ENCODE results near the gene PAX6. TPM values are rescaled to one million over a fixed set of nuclear protein-coding genes. Genes with fewer than 3 reads are reported as not detected.

The PAX6 gene
- total and polyA plus RNA-seq, 2 of the 4 experiments (the other 2 are of a cell fraction): not detected

DNA sequence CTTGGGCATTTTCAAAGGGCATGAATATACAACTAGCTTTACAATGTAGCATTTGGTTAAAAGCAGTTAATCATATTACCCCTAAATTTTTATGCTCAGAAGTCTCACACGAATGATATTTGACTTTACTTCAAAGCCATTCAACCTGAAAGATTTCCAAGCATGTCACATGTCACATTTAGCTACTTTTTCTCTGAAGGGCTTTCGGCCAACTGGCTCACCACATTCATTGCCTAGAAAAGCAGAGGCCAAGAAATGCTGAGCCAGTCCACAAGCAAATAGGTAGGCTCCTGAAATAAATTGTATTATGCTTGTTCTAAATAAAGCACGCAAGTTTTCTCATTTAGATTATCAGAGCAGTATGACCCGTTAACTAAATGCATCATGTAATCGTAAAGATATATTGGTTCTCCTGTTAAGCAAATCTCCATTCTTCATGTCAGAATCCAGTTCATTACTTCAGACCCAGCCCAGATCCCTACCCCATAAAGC is 30.6 kb downstream of the PAX6 start:
- H4K91ac ChIP-seq (ENCODE audit: insufficient read depth, low read depth, low read length): no peak overlapping the region
- dilution Hi-C loops (cut with HindIII; ENCODE audit: low sequenced_read_pairs, unreplicated experiment) (no loop called here), in situ Hi-C loops (cut with MboI; ENCODE audit: low sequenced_read_pairs) (no loop called here), intact Hi-C loops (cut with micrococcal nuclease) (loop anchor here (10.0 kb wide), 1 partner anchor 756 kb away; no protein-coding TSS in a partner anchor)
- no peak for ATAC-seq (ENCODE audit: low read depth)
- H3K9me1 ChIP-seq (ENCODE audit: insufficient read depth, low read length): peaks cover 5% of the 10 kb centered on the region; the same call in 1 of the 2 replicates
- no peak for DNase-seq
- H4K5ac ChIP-seq (ENCODE audit: low read depth, low read length): no peak overlapping the region
- 33% methylated on average over 1 of the region's 5 CpGs; no CpG with 5 or more reads in 1 of the 2 experiments for WGBS, 2 experiments (ENCODE audit: extremely low coverage in 2 of 2, insufficient read length in 1 of 2)
- H3K4me1 ChIP-seq (ENCODE audit: control insufficient read depth, insufficient read depth, low read length): peaks cover 3% of the 10 kb centered on the region
- ChIA-PET CTCF (no interaction called here), POLR2A (ENCODE audit: unreplicated experiment) (no interaction called here)
- H3K9me3 ChIP-seq (ENCODE audit: control insufficient read depth, insufficient read depth, low read length): no peaks in the 10 kb centered on the region
- H3K56ac ChIP-seq (ENCODE audit: extremely low read depth, insufficient read depth, low read length): no peak overlapping the region
- H2BK5ac ChIP-seq (ENCODE audit: low read depth, low read length, poor library complexity, severe bottlenecking): no peak overlapping the region
- H2BK15ac ChIP-seq (ENCODE audit: low read depth, low read length): no peak overlapping the region
- H2AK9ac ChIP-seq (replicated peaks; ENCODE audit: low read depth, low read length, poor library complexity): no peak overlapping the region
- H2AK5ac ChIP-seq (ENCODE audit: low read depth, low read length): no peak overlapping the region
- H3K23ac ChIP-seq (ENCODE audit: low read depth, low read length): no peak overlapping the region
- H3K18ac ChIP-seq (ENCODE audit: low read depth, low read length): no peak overlapping the region
- BruUV-seq (replicated peaks): no TSS peak
- H3K36me3 ChIP-seq (ENCODE audit: control insufficient read depth, insufficient read depth, low read length): no peaks in the 10 kb centered on the region
- no peak overlapping the region for H3K4me2 ChIP-seq (ENCODE audit: low read depth, low read length)
- no peaks in the 10 kb centered on the region for H3K79me1 ChIP-seq (ENCODE audit: low read depth in 1 of 2, low read length in 2 of 2)
- no peaks in the 10 kb centered on the region for H4K20me1 ChIP-seq (ENCODE audit: insufficient read depth, low read length)
- H4K8ac ChIP-seq (ENCODE audit: low read depth in 2 of 2, low read length in 2 of 2): no peak overlapping the region
- H3K9ac ChIP-seq (ENCODE audit: low read depth, low read length): no peak overlapping the region
- TF ChIP-seq, protein P1, sequence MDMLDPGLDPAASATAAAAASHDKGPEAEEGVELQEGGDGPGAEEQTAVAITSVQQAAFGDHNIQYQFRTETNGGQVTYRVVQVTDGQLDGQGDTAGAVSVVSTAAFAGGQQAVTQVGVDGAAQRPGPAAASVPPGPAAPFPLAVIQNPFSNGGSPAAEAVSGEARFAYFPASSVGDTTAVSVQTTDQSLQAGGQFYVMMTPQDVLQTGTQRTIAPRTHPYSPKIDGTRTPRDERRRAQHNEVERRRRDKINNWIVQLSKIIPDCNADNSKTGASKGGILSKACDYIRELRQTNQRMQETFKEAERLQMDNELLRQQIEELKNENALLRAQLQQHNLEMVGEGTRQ (IDR thresholded peaks at IDR 0.05; ENCODE audit: low read depth, low read length): no peak
- TF ChIP-seq CEBPB (IDR thresholded peaks at IDR 0.05; ENCODE audit: low read depth, low read length): no peak
- TF ChIP-seq, protein P2, sequence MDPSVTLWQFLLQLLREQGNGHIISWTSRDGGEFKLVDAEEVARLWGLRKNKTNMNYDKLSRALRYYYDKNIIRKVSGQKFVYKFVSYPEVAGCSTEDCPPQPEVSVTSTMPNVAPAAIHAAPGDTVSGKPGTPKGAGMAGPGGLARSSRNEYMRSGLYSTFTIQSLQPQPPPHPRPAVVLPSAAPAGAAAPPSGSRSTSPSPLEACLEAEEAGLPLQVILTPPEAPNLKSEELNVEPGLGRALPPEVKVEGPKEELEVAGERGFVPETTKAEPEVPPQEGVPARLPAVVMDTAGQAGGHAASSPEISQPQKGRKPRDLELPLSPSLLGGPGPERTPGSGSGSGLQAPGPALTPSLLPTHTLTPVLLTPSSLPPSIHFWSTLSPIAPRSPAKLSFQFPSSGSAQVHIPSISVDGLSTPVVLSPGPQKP (IDR thresholded peaks at IDR 0.05; ENCODE audit: borderline replicate concordance, low read depth, low read length): no peak
- no peak for TF ChIP-seq MAFK (IDR thresholded peaks at IDR 0.05; ENCODE audit: low read depth, low read length)
- no peak for TF ChIP-seq BHLHE40 (IDR thresholded peaks at IDR 0.05; ENCODE audit: low read depth, low read length)
- TF ChIP-seq SMC3 (IDR thresholded peaks at IDR 0.05; ENCODE audit: low read depth, low read length): no peak
- TF ChIP-seq RAD21 (IDR thresholded peaks at IDR 0.05; ENCODE audit: low read length): no peak
- no peak for TF ChIP-seq RFX5 (IDR thresholded peaks at IDR 0.05; ENCODE audit: low read depth, low read length)
- TF ChIP-seq RCOR1 (IDR thresholded peaks at IDR 0.05; ENCODE audit: insufficient replicate concordance, low read length): no peak
- TF ChIP-seq MXI1 (IDR thresholded peaks at IDR 0.05; ENCODE audit: borderline replicate concordance, low read depth, low read length): no peak
- TF ChIP-seq POLR2A (IDR thresholded peaks at IDR 0.05; ENCODE audit: low read depth, low read length): no peak
- no peak for TF ChIP-seq CHD1 (IDR thresholded peaks at IDR 0.05; ENCODE audit: low read depth, low read length)
- TF ChIP-seq FOS (IDR thresholded peaks at IDR 0.05; ENCODE audit: low read depth, low read length): no peak
- TF ChIP-seq NFE2L2 (IDR thresholded peaks at IDR 0.05; ENCODE audit: low read depth, low read length): no peak
- TF ChIP-seq, protein P3, sequence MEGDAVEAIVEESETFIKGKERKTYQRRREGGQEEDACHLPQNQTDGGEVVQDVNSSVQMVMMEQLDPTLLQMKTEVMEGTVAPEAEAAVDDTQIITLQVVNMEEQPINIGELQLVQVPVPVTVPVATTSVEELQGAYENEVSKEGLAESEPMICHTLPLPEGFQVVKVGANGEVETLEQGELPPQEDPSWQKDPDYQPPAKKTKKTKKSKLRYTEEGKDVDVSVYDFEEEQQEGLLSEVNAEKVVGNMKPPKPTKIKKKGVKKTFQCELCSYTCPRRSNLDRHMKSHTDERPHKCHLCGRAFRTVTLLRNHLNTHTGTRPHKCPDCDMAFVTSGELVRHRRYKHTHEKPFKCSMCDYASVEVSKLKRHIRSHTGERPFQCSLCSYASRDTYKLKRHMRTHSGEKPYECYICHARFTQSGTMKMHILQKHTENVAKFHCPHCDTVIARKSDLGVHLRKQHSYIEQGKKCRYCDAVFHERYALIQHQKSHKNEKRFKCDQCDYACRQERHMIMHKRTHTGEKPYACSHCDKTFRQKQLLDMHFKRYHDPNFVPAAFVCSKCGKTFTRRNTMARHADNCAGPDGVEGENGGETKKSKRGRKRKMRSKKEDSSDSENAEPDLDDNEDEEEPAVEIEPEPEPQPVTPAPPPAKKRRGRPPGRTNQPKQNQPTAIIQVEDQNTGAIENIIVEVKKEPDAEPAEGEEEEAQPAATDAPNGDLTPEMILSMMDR (conservative IDR thresholded peaks at IDR 0.05; ENCODE audit: low read depth, low read length): no peak
- no peak for TF ChIP-seq MAZ (IDR thresholded peaks at IDR 0.05; ENCODE audit: borderline replicate concordance, low read depth, low read length)
- no peaks in the 10 kb centered on the region for H3K27me3 ChIP-seq (ENCODE audit: control insufficient read depth, insufficient read depth, low read length)
- no peak overlapping the region for H3K4me3 ChIP-seq (ENCODE audit: insufficient read depth, low read depth, low read length)
- no peak overlapping the region for H2BK120ac ChIP-seq (ENCODE audit: low read depth, low read length)
- no peak overlapping the region for H3K4ac ChIP-seq (ENCODE audit: low read depth, low read length)
- no peak overlapping the region for H3K14ac ChIP-seq (replicated peaks; ENCODE audit: low read depth, low read length)
- H2AFZ ChIP-seq (replicated peaks; ENCODE audit: low read length, poor library complexity): no peak overlapping the region
- H3K27ac ChIP-seq (ENCODE audit: insufficient read depth, low read length): no peak overlapping the region
- H2BK20ac ChIP-seq (ENCODE audit: low read depth, low read length): no peak overlapping the region

Measured in IMR-90 (cell line).